Measurements from ENCODE around the gene RAMACL.

RAMACL gene

DNA sequence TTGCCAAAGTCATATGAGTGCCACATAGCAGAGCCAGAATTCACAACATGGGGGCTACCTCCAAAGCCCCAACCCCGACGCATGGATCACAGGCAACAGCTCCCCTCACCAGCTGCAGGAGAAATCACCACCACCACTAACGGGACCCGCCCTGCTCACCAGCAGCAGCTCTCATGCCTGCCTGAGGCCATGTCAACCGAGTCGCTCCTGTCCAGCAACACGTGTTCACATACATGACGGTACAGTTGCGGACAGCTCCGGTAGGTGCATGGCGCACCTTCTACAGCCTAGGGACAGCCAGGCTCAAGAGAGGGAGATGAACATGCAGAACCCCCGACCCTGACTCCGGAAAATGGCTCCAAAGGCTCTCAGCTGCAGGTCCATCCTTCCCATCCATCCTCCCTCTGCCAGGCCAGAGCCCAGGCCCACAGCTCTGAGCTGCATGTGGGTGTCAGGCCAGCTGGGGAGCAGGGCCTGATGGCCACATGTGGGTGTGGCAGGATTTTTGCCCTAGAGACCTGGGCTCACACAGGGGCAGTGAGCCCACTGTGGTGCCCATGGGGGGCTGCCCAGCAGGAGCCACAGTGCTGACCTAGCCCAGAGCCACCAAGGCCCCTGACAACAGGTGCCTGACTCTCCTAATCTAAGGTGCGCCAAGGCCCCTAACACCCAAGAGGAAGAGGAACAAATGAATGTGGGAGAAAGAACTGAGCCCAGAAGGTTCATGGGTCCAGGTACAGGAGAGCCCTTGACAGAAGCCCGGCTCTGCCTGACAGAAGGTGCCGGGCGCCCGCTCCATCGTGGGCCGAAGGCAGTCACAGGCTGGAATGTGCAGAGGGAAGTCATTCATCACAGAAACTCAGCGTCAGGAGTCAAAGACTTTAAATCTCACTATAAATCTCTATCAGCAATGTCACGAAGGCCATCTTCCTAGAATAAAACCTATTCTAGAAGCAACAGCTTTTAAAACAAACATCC, 30.1 kb upstream of the RAMACL start:
- H3K36me3 ChIP-seq, result peaks cover 0 to 4% (median 0%) of the 10 kb centered on the region in 3 donors
- intact Hi-C loops (cut with DNase I; ENCODE audit: low total_unique reads), result no loop called here
- TF ChIP-seq, protein P1, sequence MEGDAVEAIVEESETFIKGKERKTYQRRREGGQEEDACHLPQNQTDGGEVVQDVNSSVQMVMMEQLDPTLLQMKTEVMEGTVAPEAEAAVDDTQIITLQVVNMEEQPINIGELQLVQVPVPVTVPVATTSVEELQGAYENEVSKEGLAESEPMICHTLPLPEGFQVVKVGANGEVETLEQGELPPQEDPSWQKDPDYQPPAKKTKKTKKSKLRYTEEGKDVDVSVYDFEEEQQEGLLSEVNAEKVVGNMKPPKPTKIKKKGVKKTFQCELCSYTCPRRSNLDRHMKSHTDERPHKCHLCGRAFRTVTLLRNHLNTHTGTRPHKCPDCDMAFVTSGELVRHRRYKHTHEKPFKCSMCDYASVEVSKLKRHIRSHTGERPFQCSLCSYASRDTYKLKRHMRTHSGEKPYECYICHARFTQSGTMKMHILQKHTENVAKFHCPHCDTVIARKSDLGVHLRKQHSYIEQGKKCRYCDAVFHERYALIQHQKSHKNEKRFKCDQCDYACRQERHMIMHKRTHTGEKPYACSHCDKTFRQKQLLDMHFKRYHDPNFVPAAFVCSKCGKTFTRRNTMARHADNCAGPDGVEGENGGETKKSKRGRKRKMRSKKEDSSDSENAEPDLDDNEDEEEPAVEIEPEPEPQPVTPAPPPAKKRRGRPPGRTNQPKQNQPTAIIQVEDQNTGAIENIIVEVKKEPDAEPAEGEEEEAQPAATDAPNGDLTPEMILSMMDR (IDR thresholded peaks at IDR 0.05), result no peak
- peaks cover 0 to 27% (median 20%) of the 10 kb centered on the region in 4 donors for H3K4me1 ChIP-seq
- DNase-seq, result peak in 1 of 2 donors; percentile 48
- H3K27ac ChIP-seq, result no peak overlapping the region
- H3K9me3 ChIP-seq, result no peaks in the 10 kb centered on the region
- no peaks in the 10 kb centered on the region for H3K27me3 ChIP-seq
- H3K4me3 ChIP-seq, result no peak overlapping the region

GRCh38 chr6:166615059-166615770, 28.7 kb upstream of the RAMACL start:
- Histone ChIP-seq H3K27ac (no peak overlapping the region), H3K4me1 (peaks cover 0 to 15% (median 8%) of the 10 kb centered on the region in 4 donors), H3K9me3 (no peaks in the 10 kb centered on the region), H3K27me3 (no peaks in the 10 kb centered on the region), H3K36me3 (peaks cover 0 to 4% (median 0%) of the 10 kb centered on the region in 3 donors), H3K4me3 (no peak overlapping the region)
- intact Hi-C loops (cut with DNase I; ENCODE audit: low total_unique reads), result no loop called here
- peak in 1 of 2 donors; percentile 71 for DNase-seq
- TF ChIP-seq, protein P1 (IDR thresholded peaks at IDR 0.05), result no peak

- Histone ChIP-seq H3K27ac (no peak overlapping the region), H3K9me3 (no peaks in the 10 kb centered on the region)
- intact Hi-C loops (cut with DNase I; ENCODE audit: low total_unique reads), result no loop called here
Observed at GRCh38 chr6:166614589-166614988, 28.1 kb upstream of the RAMACL start.

DNA sequence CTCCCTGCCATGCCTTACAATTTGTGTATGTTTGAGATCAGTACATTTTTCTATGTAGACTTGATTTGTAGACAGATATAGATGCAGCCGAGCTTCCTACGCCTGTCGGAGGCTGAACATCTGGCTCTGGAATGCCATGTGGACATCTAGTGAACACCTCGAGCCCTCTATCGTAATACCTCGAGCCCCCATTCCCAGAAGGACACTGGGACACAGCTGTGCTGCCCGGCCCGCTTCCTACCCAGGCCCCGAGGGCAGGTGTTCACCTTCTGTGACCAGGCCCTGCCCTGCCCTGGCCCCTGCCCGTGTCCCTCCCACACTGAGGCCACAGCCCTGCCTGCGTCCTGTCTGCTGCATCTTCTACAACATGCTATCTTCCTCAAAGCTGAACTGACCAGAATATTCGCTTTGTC, 27.7 kb upstream of the RAMACL start:
- H3K27ac ChIP-seq, result no peak overlapping the region
- H3K4me3 ChIP-seq, result no peak overlapping the region
- DNase-seq, result peak in 1 of 2 donors; percentile 51
- peaks cover 0 to 4% (median 0%) of the 10 kb centered on the region in 3 donors for H3K36me3 ChIP-seq
- no peaks in the 10 kb centered on the region for H3K27me3 ChIP-seq
- TF ChIP-seq, protein P1 (IDR thresholded peaks at IDR 0.05), result no peak
- peaks cover 0 to 5% (median 2%) of the 10 kb centered on the region in 4 donors for H3K4me1 ChIP-seq
- H3K9me3 ChIP-seq, result no peaks in the 10 kb centered on the region
- intact Hi-C loops (cut with DNase I; ENCODE audit: low total_unique reads), result no loop called here

More at GRCh38 chr6:166614589-166614988, 28.1 kb upstream of the RAMACL start:
- TF ChIP-seq, protein P1 (IDR thresholded peaks at IDR 0.05), result no peak
- Histone ChIP-seq H3K36me3 (peaks cover 0 to 4% (median 0%) of the 10 kb centered on the region in 3 donors), H3K4me1 (peaks cover 0 to 9% (median 3%) of the 10 kb centered on the region in 4 donors), H3K27me3 (no peaks in the 10 kb centered on the region), H3K4me3 (no peak overlapping the region)
- peak in 1 of 2 donors; percentile 35 for DNase-seq

DNA sequence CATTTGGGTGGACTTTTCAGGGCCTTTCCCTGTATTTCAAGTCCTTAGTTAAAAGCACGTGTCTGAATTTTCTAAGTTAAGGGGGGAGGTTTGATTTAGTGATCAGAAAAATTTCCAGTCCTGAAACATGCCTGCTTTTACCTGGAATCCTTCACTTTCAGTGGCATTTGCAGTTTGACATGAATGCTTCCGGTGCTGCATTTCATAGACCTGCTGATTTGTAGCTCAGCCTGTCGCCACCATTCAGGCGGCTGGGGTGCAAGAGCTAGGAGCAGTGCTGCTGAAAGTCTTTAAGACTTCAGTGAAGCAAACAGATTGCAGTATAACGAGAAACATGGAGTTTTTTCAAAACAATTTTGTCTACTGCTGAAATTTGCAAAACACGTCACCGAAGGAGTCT, 26.5 kb upstream of the RAMACL start:
- H3K36me3 ChIP-seq, result no peaks in the 10 kb centered on the region
- H3K27ac ChIP-seq, result no peak overlapping the region
- H3K27me3 ChIP-seq, result no peaks in the 10 kb centered on the region
- no peaks in the 10 kb centered on the region for H3K4me1 ChIP-seq
- no peaks in the 10 kb centered on the region for H3K9me3 ChIP-seq
- no peak overlapping the region for H3K4me3 ChIP-seq
- DNase-seq, result no peak
- intact Hi-C loops (cut with DNase I; ENCODE audit: low total_unique reads), result no loop called here
- TF ChIP-seq, protein P1 (IDR thresholded peaks at IDR 0.05), result no peak

Data from tibial artery (tissue), 4 donors.